AG08395 (cell line): Measurements from ENCODE around the gene AGO3.
A peak's percentile ranks its signal among the peaks of the same experiment; 100 is the strongest.

Source experiments
- DNase-seq: peaks from one replicate; pipeline ENCODE4 v3.0.0; 2012; ENCODE audit warnings: mixed read lengths, low spot score

Gene AGO3

GRCh38 chr1:36083635-36084496 is 153.0 kb downstream of the AGO3 start, which contains the start of gene TEKT2:
TEKT2 (plus strand) TSS chr1:36084094; CDS start chr1:36084922, 828 bp downstream.
- peak; percentile 46 for DNase-seq

GRCh38 chr1:36084497-36085115 is 153.7 kb downstream of the AGO3 start:
- DNase-seq = no peak

- DNase-seq = no peak
Observed at GRCh38 chr1:36085126-36085525, 154.2 kb downstream of the AGO3 start.

GRCh38 chr1:36085686-36086526 is 155.0 kb downstream of the AGO3 start:
- DNase-seq = no peak

- no peak for DNase-seq
Observed at GRCh38 chr1:36086529-36087232, 155.8 kb downstream of the AGO3 start.

- DNase-seq = no peak
Observed at GRCh38 chr1:36087233-36088123, 156.6 kb downstream of the AGO3 start.

GRCh38 chr1:36088265-36088576 is 157.3 kb downstream of the AGO3 start:
- no peak for DNase-seq

GRCh38 chr1:36088577-36089392 is 157.9 kb downstream of the AGO3 start, which contains the start of gene ADPRS:
ADPRS (plus strand) TSS chr1:36088892; CDS start chr1:36088905, 13 bp downstream.
- DNase-seq = peak; percentile 93

GRCh38 chr1:36089393-36090121 is 158.7 kb downstream of the AGO3 start:
- peak; percentile 31 for DNase-seq

GRCh38 chr1:36091141-36091540 is 160.2 kb downstream of the AGO3 start:
- no peak for DNase-seq

GRCh38 chr1:36091698-36092097 is 160.8 kb downstream of the AGO3 start:
- DNase-seq = no peak

GRCh38 chr1:36092166-36092797 is 161.4 kb downstream of the AGO3 start:
- no peak for DNase-seq

GRCh38 chr1:36092798-36093185 is 161.9 kb downstream of the AGO3 start:
- DNase-seq = no peak

GRCh38 chr1:36093226-36093625 is 162.3 kb downstream of the AGO3 start:
- no peak for DNase-seq

GRCh38 chr1:36093929-36094328 is 163.0 kb downstream of the AGO3 start:
- no peak for DNase-seq

- peak; percentile 52 for DNase-seq
Observed at GRCh38 chr1:36094621-36095061, 163.7 kb downstream of the AGO3 start.

- DNase-seq = no peak
Observed at GRCh38 chr1:36095760-36096405, 165.0 kb downstream of the AGO3 start.
